Neural cell (in vitro differentiated cells): Measurements from ENCODE around the gene ZC3H12A. TPM values are rescaled to one million over a fixed set of nuclear protein-coding genes. Genes with fewer than 3 reads are reported as not detected.

ENCODE experiments used
- H2AFZ ChIP-seq: fragments of 200-600, 300-800 bp; sonication (generic), shearing (Covaris generic); 2 replicates; pipeline ENCODE4 v1.6.0; 2014; ENCODE audit warnings: low read depth, mild to moderate bottlenecking, antibody characterized with exemption, low read length, moderate library complexity
- H3F3A ChIP-seq: fragments of 200-600 bp; shearing (Covaris generic); 2 replicates; pipeline ENCODE4 v1.6.1; 2016; ENCODE audit warnings: mild to moderate bottlenecking, moderate library complexity, mixed read lengths, antibody characterized with exemption, low read length; ENCODE audit not compliant: insufficient read depth, poor library complexity, severe bottlenecking
- H3K27ac ChIP-seq: fragments of 200-600, 300-800 bp; sonication (generic), shearing (Covaris generic); 2 replicates; pipeline ENCODE4 v1.5.1; 2014; ENCODE audit warnings: mild to moderate bottlenecking, low read length, moderate library complexity
- H3K27me3 ChIP-seq: fragments of 300-800, 200-600 bp; sonication (generic), shearing (Covaris generic); 2 replicates; pipeline ENCODE4 v1.6.0; 2014; ENCODE audit warnings: mild to moderate bottlenecking, low read depth, low read length, moderate library complexity; ENCODE audit not compliant: insufficient read depth
- H3K36me3 ChIP-seq: fragments of 300-800, 200-600 bp; sonication (generic), shearing (Covaris generic); 2 replicates; pipeline ENCODE4 v1.5.1; 2014; ENCODE audit warnings: mild to moderate bottlenecking, antibody characterized with exemption, low read length, moderate library complexity; ENCODE audit not compliant: insufficient read depth
- H3K4me2 ChIP-seq: fragments of 300-800, 200-600 bp; sonication (generic), shearing (Covaris generic); 2 replicates; pipeline ENCODE4 v1.6.0; 2014; ENCODE audit warnings: mild to moderate bottlenecking, low read length
- H3K4me3 ChIP-seq: fragments of 300-800, 200-600 bp; sonication (generic), shearing (Covaris generic); 2 replicates; pipeline ENCODE4 v1.5.1; 2014; ENCODE audit warnings: mild to moderate bottlenecking, low read length, moderate library complexity
- H3K79me2 ChIP-seq: fragments of 200-600 bp; shearing (Covaris generic); replicated peaks from 2 replicates; pipeline ENCODE4 v1.6.0; 2014; ENCODE audit warnings: mild to moderate bottlenecking, low read length, moderate library complexity; ENCODE audit not compliant: insufficient read depth
- H3K9ac ChIP-seq: fragments of 300-800, 200-600 bp; sonication (generic), shearing (Covaris generic); 2 replicates; pipeline ENCODE4 v1.6.1; 2016; ENCODE audit warnings: mild to moderate bottlenecking, low read length, mixed read lengths
- H3K9me2 ChIP-seq: fragments of 200-600 bp; shearing (Covaris generic); 2 replicates; pipeline ENCODE4 v1.6.1; 2016; ENCODE audit warnings: mild to moderate bottlenecking, low read length, mixed read lengths; ENCODE audit not compliant: insufficient read depth
- H3K9me3 ChIP-seq: fragments of 200-600, 300-800 bp; sonication (generic), shearing (Covaris generic); 2 replicates; pipeline ENCODE4 v1.6.1; 2016; ENCODE audit warnings: mild to moderate bottlenecking, mixed run types, low read length, moderate library complexity, mixed read lengths
- H4K20me1 ChIP-seq: fragments of 200-600 bp; shearing (Covaris generic); 2 replicates; pipeline ENCODE4 v1.6.1; 2016; ENCODE audit warnings: mild to moderate bottlenecking, mixed run types; ENCODE audit not compliant: insufficient read depth
- EP300 ChIP-seq: fragments of 450-650 bp; conservative IDR thresholded peaks from 2 replicates; pipeline ENCODE4 v1.6.1; 2014; ENCODE audit warnings: antibody characterized with exemption, mild to moderate bottlenecking, moderate library complexity; ENCODE audit not compliant: poor library complexity, severe bottlenecking
- EZH2 ChIP-seq: fragments of 200-600, 300-800 bp; shearing (Covaris generic), sonication (generic); IDR thresholded peaks from 2 replicates; pipeline ENCODE4 v1.6.1; 2014; ENCODE audit warnings: antibody characterized with exemption, low read length, borderline replicate concordance, mild to moderate bottlenecking; ENCODE audit not compliant: insufficient read depth, poor library complexity, severe bottlenecking
- MXI1 ChIP-seq: fragments of 450-650 bp; conservative IDR thresholded peaks from 2 replicates; pipeline ENCODE4 v1.6.1; 2014; ENCODE audit warnings: antibody characterized with exemption, mild to moderate bottlenecking; ENCODE audit not compliant: poor library complexity, severe bottlenecking
- POLR2AphosphoS5 ChIP-seq: IDR thresholded peaks from 2 replicates; pipeline ENCODE4 v1.6.1; 2012
- RAD21 ChIP-seq: fragments of 450-650 bp; conservative IDR thresholded peaks from 2 replicates; pipeline ENCODE4 v1.6.1; 2014; ENCODE audit warnings: antibody characterized with exemption, mild to moderate bottlenecking, moderate library complexity
- SMC3 ChIP-seq: fragments of 450-650 bp; conservative IDR thresholded peaks from 2 replicates; pipeline ENCODE4 v1.6.1; 2014; ENCODE audit warnings: antibody characterized with exemption, mild to moderate bottlenecking, moderate library complexity; ENCODE audit not compliant: poor library complexity
- TAF1 ChIP-seq: IDR thresholded peaks from 2 replicates; pipeline ENCODE4 v1.6.1; 2012; ENCODE audit warnings: low read depth
- polyA plus RNA-seq: library from polyadenylated mRNA; depleted of rRNA; stranded (reverse); fragments of >200 nt; gene quantifications from 2 replicates; pipeline ENCODE4 v1.2.3, GENCODE V29; 2014
- TF ChIP-seq, protein P1 (sequence below): fragments of 450-650 bp; IDR thresholded peaks from 2 replicates; pipeline ENCODE4 v1.5.1; 2014; ENCODE audit warnings: antibody characterized with exemption, mild to moderate bottlenecking, moderate library complexity; ENCODE audit not compliant: poor library complexity, severe bottlenecking
- TF ChIP-seq, protein P2 (sequence below): IDR thresholded peaks from 2 replicates; pipeline ENCODE4 v1.6.1; 2012; ENCODE audit warnings: borderline replicate concordance

The ZC3H12A gene
- polyA plus RNA-seq, 1 donor from 2014 or later = not detected

DNA sequence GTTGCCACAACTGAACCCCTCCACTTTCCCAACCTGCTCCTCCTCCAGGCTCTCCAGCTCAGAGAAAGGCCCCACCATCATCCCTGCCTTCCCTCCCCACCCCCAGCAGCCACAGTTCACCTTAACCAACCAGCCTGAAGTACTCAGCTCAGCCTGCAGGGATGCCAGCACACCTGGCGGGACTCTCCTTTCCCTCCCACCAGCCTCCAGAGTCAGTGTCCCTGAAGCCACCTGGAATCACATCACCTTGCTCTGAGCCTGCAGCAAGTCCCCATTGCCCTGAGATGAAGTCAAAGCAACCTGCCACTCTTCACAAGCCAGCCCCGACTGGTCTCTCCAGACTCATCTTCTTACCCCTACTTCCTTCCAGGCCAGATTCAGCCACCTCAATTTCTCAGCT, 26.2 kb upstream of the ZC3H12A start:
- Histone ChIP-seq H3K79me2 (no peaks in the 10 kb centered on the region), H3K36me3 (no peaks in the 10 kb centered on the region), H3K27me3 (no peaks in the 10 kb centered on the region), H3F3A (no peaks in the 10 kb centered on the region), H3K9me2 (no peaks in the 10 kb centered on the region), H3K9me3 (no peaks in the 10 kb centered on the region), H3K4me3 (no peak overlapping the region), H3K9ac (no peak overlapping the region), H4K20me1 (no peaks in the 10 kb centered on the region), H3K4me2 (no peak overlapping the region), H2AFZ (no peak overlapping the region), H3K27ac (no peak overlapping the region)
- TF ChIP-seq POLR2AphosphoS5 = no peak
- TF ChIP-seq EP300 = no peak
- TF ChIP-seq, protein P1, sequence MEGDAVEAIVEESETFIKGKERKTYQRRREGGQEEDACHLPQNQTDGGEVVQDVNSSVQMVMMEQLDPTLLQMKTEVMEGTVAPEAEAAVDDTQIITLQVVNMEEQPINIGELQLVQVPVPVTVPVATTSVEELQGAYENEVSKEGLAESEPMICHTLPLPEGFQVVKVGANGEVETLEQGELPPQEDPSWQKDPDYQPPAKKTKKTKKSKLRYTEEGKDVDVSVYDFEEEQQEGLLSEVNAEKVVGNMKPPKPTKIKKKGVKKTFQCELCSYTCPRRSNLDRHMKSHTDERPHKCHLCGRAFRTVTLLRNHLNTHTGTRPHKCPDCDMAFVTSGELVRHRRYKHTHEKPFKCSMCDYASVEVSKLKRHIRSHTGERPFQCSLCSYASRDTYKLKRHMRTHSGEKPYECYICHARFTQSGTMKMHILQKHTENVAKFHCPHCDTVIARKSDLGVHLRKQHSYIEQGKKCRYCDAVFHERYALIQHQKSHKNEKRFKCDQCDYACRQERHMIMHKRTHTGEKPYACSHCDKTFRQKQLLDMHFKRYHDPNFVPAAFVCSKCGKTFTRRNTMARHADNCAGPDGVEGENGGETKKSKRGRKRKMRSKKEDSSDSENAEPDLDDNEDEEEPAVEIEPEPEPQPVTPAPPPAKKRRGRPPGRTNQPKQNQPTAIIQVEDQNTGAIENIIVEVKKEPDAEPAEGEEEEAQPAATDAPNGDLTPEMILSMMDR = no peak
- TF ChIP-seq TAF1 = no peak
- TF ChIP-seq, protein P2, sequence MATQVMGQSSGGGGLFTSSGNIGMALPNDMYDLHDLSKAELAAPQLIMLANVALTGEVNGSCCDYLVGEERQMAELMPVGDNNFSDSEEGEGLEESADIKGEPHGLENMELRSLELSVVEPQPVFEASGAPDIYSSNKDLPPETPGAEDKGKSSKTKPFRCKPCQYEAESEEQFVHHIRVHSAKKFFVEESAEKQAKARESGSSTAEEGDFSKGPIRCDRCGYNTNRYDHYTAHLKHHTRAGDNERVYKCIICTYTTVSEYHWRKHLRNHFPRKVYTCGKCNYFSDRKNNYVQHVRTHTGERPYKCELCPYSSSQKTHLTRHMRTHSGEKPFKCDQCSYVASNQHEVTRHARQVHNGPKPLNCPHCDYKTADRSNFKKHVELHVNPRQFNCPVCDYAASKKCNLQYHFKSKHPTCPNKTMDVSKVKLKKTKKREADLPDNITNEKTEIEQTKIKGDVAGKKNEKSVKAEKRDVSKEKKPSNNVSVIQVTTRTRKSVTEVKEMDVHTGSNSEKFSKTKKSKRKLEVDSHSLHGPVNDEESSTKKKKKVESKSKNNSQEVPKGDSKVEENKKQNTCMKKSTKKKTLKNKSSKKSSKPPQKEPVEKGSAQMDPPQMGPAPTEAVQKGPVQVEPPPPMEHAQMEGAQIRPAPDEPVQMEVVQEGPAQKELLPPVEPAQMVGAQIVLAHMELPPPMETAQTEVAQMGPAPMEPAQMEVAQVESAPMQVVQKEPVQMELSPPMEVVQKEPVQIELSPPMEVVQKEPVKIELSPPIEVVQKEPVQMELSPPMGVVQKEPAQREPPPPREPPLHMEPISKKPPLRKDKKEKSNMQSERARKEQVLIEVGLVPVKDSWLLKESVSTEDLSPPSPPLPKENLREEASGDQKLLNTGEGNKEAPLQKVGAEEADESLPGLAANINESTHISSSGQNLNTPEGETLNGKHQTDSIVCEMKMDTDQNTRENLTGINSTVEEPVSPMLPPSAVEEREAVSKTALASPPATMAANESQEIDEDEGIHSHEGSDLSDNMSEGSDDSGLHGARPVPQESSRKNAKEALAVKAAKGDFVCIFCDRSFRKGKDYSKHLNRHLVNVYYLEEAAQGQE = no peak
- TF ChIP-seq EZH2 = no peak
- TF ChIP-seq RAD21 = no peak
- TF ChIP-seq MXI1 = no peak
- TF ChIP-seq SMC3 = no peak

DNA sequence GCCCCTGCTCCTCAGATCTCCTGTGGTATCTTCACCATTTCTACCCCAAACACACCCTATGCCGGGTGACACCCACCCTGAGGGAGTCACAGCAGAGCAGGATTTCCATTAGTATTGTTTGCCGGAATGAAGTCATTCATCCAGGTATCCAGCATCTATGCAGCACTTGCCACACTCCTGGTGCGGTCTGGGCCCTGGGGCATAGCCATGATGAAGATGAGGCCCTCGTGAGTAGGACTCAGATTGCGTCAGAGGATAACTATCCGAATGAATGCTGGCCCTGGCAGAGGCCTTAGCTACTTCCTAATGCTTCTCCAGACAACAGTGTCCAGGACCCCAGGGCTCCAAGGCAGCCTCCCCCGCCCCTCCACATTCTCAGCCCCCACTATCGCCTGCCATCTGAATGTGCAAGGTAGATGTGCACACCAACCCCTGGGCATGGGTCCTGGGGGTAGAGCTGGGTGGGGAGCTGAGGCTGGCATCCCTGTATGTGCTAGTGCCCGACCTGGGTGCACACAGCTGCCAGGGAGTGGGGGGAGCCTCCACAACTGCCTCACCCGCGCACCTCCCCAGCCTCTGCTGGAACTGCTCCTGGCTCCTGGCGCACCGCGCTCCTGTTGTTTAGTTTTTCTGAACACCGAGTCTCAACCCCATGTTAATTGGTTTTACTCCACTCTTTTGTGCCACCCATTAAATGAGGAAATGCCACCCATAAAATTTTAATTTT, 25.5 kb upstream of the ZC3H12A start:
- no peak for TF ChIP-seq TAF1
- TF ChIP-seq, protein P1 = no peak
- TF ChIP-seq EP300 = no peak
- TF ChIP-seq POLR2AphosphoS5 = no peak
- TF ChIP-seq EZH2 = no peak
- TF ChIP-seq, protein P2 = no peak
- TF ChIP-seq RAD21 = no peak
- no peak for TF ChIP-seq MXI1
- TF ChIP-seq SMC3 = no peak
- H3K4me3 ChIP-seq = no peak overlapping the region
- no peak overlapping the region for H2AFZ ChIP-seq

More for the DNA sequence above, 25.5 kb upstream of the ZC3H12A start:
- H3K27me3 ChIP-seq = no peaks in the 10 kb centered on the region
- no peaks in the 10 kb centered on the region for H3F3A ChIP-seq
- H3K9me3 ChIP-seq = no peaks in the 10 kb centered on the region
- no peak overlapping the region for H3K9ac ChIP-seq
- no peaks in the 10 kb centered on the region for H3K9me2 ChIP-seq
- no peaks in the 10 kb centered on the region for H3K79me2 ChIP-seq
- H3K36me3 ChIP-seq = no peaks in the 10 kb centered on the region
- H3K4me2 ChIP-seq = no peak overlapping the region
- H4K20me1 ChIP-seq = no peaks in the 10 kb centered on the region
- no peak overlapping the region for H3K27ac ChIP-seq
